HEK293T (cell line): Measurements from ENCODE around the gene TRIM29.
"Not testable (repeated sequence)": the region's sequence is repeated elsewhere in the genome, so short reads cannot be mapped to it uniquely, and the experiment has no call there.

Experiments
- CTCF ChIA-PET: fragments of 350-600 bp; formaldehyde crosslinking; extraction: SDS; loops from one replicate; lab custom pipeline; 2021; ENCODE audit warnings: antibody characterized with exemption, inconsistent platforms; lab: Yijun Ruan, JAX
- POLR2A ChIA-PET: fragments of 350-600 bp; formaldehyde crosslinking; extraction: SDS; loops from one replicate; lab custom pipeline; 2020; ENCODE audit warnings: antibody characterized with exemption, inconsistent platforms; lab: Yijun Ruan, JAX
- DNase-seq: peaks from one replicate; pipeline ENCODE4 v3.0.0; 2012; ENCODE audit warnings: mixed read lengths; ENCODE audit errors: extremely low spot score
- ARNT ChIP-seq: fragments of 450-650 bp; IDR thresholded peaks from 2 replicates; pipeline ENCODE4 v1.6.1; 2017; ENCODE audit warnings: mild to moderate bottlenecking
- BHLHE40 ChIP-seq: fragments of 450-650 bp; IDR thresholded peaks from 2 replicates; pipeline ENCODE4 v1.6.1; 2016; ENCODE audit warnings: mild to moderate bottlenecking, moderate library complexity, borderline replicate concordance
- CTBP1 ChIP-seq: fragments of 450-650 bp; IDR thresholded peaks from 2 replicates; pipeline ENCODE4 v1.6.1; 2016; ENCODE audit warnings: borderline replicate concordance
- ELF4 ChIP-seq: fragments of 450-650 bp; IDR thresholded peaks from 2 replicates; pipeline ENCODE4 v1.6.1; 2017; ENCODE audit warnings: antibody characterized with exemption
- FOXA1 ChIP-seq: fragments of 450-650 bp; IDR thresholded peaks from 2 replicates; pipeline ENCODE4 v1.6.1; 2016; ENCODE audit warnings: mild to moderate bottlenecking
- FOXK2 ChIP-seq: fragments of 450-650 bp; IDR thresholded peaks from 2 replicates; pipeline ENCODE4 v1.6.1; 2016; ENCODE audit warnings: mild to moderate bottlenecking
- FOXM1 ChIP-seq: fragments of 450-650 bp; IDR thresholded peaks from 2 replicates; pipeline ENCODE4 v1.6.1; 2017; ENCODE audit warnings: mild to moderate bottlenecking, borderline replicate concordance
- HDGF ChIP-seq: fragments of 450-650 bp; IDR thresholded peaks from 2 replicates; pipeline ENCODE4 v1.6.1; 2017; ENCODE audit warnings: antibody characterized with exemption, borderline replicate concordance
- L3MBTL2 ChIP-seq: fragments of 450-650 bp; conservative IDR thresholded peaks from 2 replicates; pipeline ENCODE4 v1.6.1; 2016; ENCODE audit warnings: mild to moderate bottlenecking
- LEF1 ChIP-seq: fragments of 450-650 bp; IDR thresholded peaks from 2 replicates; pipeline ENCODE4 v1.6.1; 2017; ENCODE audit warnings: mild to moderate bottlenecking, borderline replicate concordance
- NFRKB ChIP-seq: fragments of 450-650 bp; IDR thresholded peaks from 2 replicates; pipeline ENCODE4 v1.6.1; 2016; ENCODE audit warnings: mild to moderate bottlenecking, moderate library complexity
- PKNOX1 ChIP-seq: fragments of 450-650 bp; IDR thresholded peaks from 2 replicates; pipeline ENCODE4 v1.6.1; 2016
- SP1 ChIP-seq: fragments of 450-650 bp; IDR thresholded peaks from 2 replicates; pipeline ENCODE4 v1.6.1; 2017
- SUZ12 ChIP-seq: fragments of 450-650 bp; IDR thresholded peaks from 2 replicates; pipeline ENCODE4 v1.6.1; 2016; ENCODE audit warnings: mild to moderate bottlenecking
- TARDBP ChIP-seq: fragments of 450-650 bp; IDR thresholded peaks from 2 replicates; pipeline ENCODE4 v1.6.1; 2016
- ZNF384 ChIP-seq: fragments of 450-650 bp; IDR thresholded peaks from 2 replicates; pipeline ENCODE4 v1.6.1; 2016

Gene TRIM29

GRCh38 chr11:120146413-120147093 lies 8.6 kb upstream of the TRIM29 start:
- ChIA-PET POLR2A (no interaction called here), CTCF (no interaction called here)
- TF ChIP-seq HDGF (no peak), PKNOX1 (no peak), FOXM1 (no peak)
- DNase-seq, result no peak

DNA sequence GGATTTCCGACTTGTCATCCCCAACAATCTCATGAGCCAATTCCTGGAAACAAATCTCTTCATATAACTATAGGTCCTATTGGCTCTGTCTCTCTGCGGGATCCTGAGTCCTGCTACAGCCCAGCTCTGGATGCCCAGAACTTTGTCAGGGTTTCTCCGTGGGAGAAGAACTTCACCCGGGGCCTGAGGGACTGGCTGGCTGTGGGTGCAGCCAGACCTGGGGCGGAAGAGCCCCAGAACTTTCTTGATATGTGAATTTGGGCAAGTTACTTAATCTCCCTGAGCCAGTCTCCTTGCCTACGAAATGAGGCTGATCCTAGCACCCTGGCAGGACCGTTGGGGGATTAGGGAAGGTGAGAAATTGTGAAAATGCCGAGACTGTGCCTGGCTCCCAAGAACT lies 6.6 kb upstream of the TRIM29 start:
- ChIA-PET POLR2A (no interaction called here), CTCF (no interaction called here)
- TF ChIP-seq TARDBP, result no peak
- no peak for TF ChIP-seq L3MBTL2
- TF ChIP-seq FOXA1, result no peak
- no peak for TF ChIP-seq FOXM1
- no peak for TF ChIP-seq NFRKB
- TF ChIP-seq CTBP1, result no peak
- no peak for TF ChIP-seq SP1
- TF ChIP-seq SUZ12, result no peak
- TF ChIP-seq PKNOX1, result no peak
- TF ChIP-seq ELF4, result no peak
- TF ChIP-seq FOXK2, result no peak
- no peak for TF ChIP-seq ARNT
- TF ChIP-seq HDGF, result no peak
- TF ChIP-seq ZNF384, result no peak
- no peak for TF ChIP-seq LEF1
- no peak for TF ChIP-seq BHLHE40
- DNase-seq, result no peak

- POLR2A ChIA-PET, CTCF ChIA-PET, DNase-seq: not testable (repeated sequence)
Measured at GRCh38 chr11:120143472-120143871, 5.6 kb upstream of the TRIM29 start.

GRCh38 chr11:120142441-120143100 lies 4.7 kb upstream of the TRIM29 start:
- no peak for DNase-seq
- TF ChIP-seq L3MBTL2, result no peak
- TF ChIP-seq NFRKB, result no peak
- no peak for TF ChIP-seq FOXK2
- no peak for TF ChIP-seq TARDBP
- no peak for TF ChIP-seq HDGF
- no peak for TF ChIP-seq FOXM1
- TF ChIP-seq FOXA1, result no peak
- TF ChIP-seq ELF4, result no peak
- CTCF ChIA-PET, result no interaction called here
- POLR2A ChIA-PET, result no interaction called here

DNA sequence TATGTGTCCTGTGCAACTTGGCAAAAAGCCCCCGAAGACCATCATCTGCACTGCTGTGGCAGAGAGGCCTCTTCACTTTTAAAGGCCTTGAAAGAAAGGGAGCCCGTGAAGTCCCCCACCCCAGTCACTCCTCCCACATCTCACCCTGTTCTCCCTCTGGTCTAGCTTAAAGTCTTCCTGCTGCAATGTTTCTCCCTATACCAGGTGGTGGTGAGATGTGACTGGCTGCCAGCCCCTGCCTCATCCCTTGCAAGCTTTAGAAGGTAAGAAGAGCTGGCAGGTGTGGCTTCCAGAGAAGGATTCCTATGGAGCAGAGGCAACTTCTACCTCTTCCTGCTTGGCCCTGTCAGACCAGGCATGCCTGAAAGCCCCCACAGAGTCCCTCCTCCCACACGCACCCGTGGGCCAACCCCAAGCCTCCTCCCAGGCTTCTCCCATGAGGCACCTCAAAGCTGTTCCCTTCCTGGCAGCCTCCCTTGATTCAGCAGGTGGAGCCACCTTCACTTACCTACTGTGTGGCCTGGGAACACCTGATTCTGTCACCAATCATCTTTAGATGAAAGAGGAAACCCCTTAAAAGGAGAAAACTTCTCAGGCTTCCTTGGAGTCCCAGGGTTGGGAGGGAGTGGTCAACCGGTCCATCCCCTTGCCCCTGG lies 4.0 kb upstream of the TRIM29 start:
- no peak for DNase-seq
- POLR2A ChIA-PET, result no interaction called here
- CTCF ChIA-PET, result interaction anchor here (0.8 kb wide), 1 partner anchor 27 kb away, joined by 4 read pairs; no protein-coding TSS in a partner anchor
- TF ChIP-seq ELF4 (no peak), ARNT (no peak), LEF1 (no peak), NFRKB (no peak), FOXA1 (no peak), SUZ12 (no peak), FOXM1 (no peak), ZNF384 (no peak), HDGF (no peak), CTBP1 (no peak), TARDBP (no peak), FOXK2 (no peak), SP1 (no peak), L3MBTL2 (no peak), BHLHE40 (no peak), PKNOX1 (no peak)

DNA sequence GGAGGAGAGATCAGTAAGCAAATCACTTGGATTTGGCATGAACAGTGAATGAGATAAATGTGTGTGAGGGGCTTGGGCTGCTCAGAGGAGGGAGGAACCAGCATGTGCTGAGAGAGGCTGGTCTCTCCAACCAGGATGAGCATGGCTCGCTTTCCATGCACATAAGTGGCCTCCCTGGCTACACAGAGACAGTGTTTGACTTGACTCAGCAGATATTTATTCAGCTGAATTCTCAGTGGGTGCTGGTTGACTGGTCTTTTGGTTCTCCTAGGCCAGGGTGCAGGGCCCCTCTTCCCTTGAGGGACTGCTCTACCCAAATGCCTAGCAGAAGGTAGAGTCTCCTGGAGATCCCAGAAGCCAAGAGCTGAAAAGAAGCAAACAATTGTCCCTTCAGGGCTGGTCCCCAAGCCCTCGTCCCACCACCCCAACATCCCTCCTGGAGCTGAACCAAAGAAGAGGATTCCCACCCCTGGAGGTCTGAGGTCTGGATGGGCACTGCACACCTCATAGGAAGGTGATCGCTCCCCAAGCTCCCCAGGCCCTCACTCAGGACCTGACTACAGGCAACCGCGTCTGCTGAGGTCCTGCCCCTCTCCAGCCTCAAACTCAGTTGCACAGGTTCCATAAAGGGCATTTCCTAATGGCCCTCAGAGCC lies 3.3 kb upstream of the TRIM29 start:
- no peak for DNase-seq
- TF ChIP-seq ZNF384 (no peak), ARNT (no peak), NFRKB (no peak)
- ChIA-PET POLR2A (no interaction called here), CTCF (interaction anchor here (0.7 to 0.8 kb wide), 2 partner anchors 27 to 967 kb away, joined by 3 to 4 read pairs; no protein-coding TSS in a partner anchor)
